HK-2 (cell line): Measurements from ENCODE around the gene CDCA8.
"Not testable (repeated sequence)": the region's sequence is repeated elsewhere in the genome, so short reads cannot be mapped to it uniquely, and the experiment has no call there.

Source experiments
- DNase-seq: peaks from one replicate; pipeline ENCODE4 v3.0.0-alpha.2; 2018; ENCODE audit not compliant: unreplicated experiment

Gene CDCA8

GRCh38 chr1:37673920-37674319, 18.4 kb upstream of the CDCA8 start:
- DNase-seq, result no peak

- no peak for DNase-seq
Observed at GRCh38 chr1:37676281-37677142, 15.8 kb upstream of the CDCA8 start.

GRCh38 chr1:37677143-37677439, 15.2 kb upstream of the CDCA8 start:
- DNase-seq, result no peak

- DNase-seq, result no peak
Observed at GRCh38 chr1:37677808-37678207, 14.5 kb upstream of the CDCA8 start.

GRCh38 chr1:37680933-37681332, 11.4 kb upstream of the CDCA8 start:
- DNase-seq, result no peak

GRCh38 chr1:37682334-37682987, 9.9 kb upstream of the CDCA8 start:
- peak; percentile 56 for DNase-seq

GRCh38 chr1:37684182-37684581, 8.1 kb upstream of the CDCA8 start:
- not testable (repeated sequence) for DNase-seq

- DNase-seq, result no peak
Observed at GRCh38 chr1:37685722-37686121, 6.6 kb upstream of the CDCA8 start.

GRCh38 chr1:37687764-37688163, 4.6 kb upstream of the CDCA8 start:
- DNase-seq, result not testable (repeated sequence)

GRCh38 chr1:37688926-37689325, 3.4 kb upstream of the CDCA8 start:
- DNase-seq, result no peak

GRCh38 chr1:37691497-37692077, 729 bp upstream of the CDCA8 start:
- peak; percentile 62 for DNase-seq

GRCh38 chr1:37692834-37693175, 489 bp downstream of the CDCA8 start:
- no peak for DNase-seq

GRCh38 chr1:37697090-37697489, 4.8 kb downstream of the CDCA8 start:
- no peak for DNase-seq

- DNase-seq, result no peak
Observed at GRCh38 chr1:37697737-37698136, 5.4 kb downstream of the CDCA8 start.

- DNase-seq, result no peak
Observed at GRCh38 chr1:37699147-37699546, 6.8 kb downstream of the CDCA8 start.

- no peak for DNase-seq
Observed at GRCh38 chr1:37701051-37701450, 8.7 kb downstream of the CDCA8 start.

GRCh38 chr1:37703061-37703460, 10.7 kb downstream of the CDCA8 start:
- DNase-seq, result no peak

- no peak for DNase-seq
Observed at GRCh38 chr1:37704966-37705365, 12.7 kb downstream of the CDCA8 start.

GRCh38 chr1:37705399-37705798, 13.1 kb downstream of the CDCA8 start:
- DNase-seq, result no peak

GRCh38 chr1:37708471-37708870, 16.2 kb downstream of the CDCA8 start:
- no peak for DNase-seq

- no peak for DNase-seq
Observed at GRCh38 chr1:37714226-37714625, 21.9 kb downstream of the CDCA8 start.

GRCh38 chr1:37714689-37715088, 22.4 kb downstream of the CDCA8 start:
- DNase-seq, result no peak

GRCh38 chr1:37716321-37716720, 24.0 kb downstream of the CDCA8 start:
- DNase-seq, result no peak
